Measurements from ENCODE around the gene TNRC6A.
"Not testable (repeated sequence)": the region's sequence is repeated elsewhere in the genome, so short reads cannot be mapped to it uniquely, and the experiment has no call there.

The TNRC6A gene

DNA sequence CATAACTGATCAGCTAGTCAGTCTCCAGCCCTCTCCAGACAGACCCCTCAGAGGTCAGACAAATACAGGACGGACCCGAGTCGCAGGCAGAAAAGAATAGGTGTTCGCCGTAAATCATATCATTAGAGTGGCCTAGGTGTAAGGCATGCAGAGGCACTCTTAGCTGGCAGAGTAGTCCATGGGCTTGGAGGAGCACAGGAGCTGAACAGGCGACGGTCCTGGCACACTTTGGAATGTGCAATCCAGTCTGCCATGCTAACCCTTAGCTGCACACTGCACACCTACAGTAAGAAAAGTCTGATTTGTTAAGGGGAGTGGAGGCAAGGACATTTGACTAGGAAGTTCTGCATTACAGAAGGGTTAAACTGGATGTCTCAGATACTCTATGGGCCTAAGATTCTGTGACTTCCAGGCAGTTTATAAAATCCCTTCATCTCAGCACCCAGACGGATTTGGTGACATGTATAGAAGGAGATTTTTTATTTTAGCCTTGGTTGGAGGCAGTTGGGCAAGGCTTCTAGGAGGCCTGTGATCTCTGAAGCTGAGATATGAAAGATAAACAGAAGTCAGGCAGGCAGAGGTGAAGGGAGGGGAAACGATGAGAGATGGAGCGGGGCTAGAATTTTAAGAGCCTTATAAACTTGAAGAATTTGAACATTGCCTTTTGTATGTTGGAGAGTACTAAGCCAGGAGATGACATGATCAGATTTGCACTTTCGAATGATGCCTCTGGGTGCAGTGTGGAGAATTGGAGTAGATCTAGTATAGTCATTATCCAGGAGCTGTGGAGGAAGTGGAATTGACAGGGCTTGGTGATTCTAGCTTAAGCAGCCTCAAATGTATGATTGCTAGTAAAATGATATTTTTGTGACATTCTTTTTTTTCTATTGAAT lies 81.7 kb downstream of the TNRC6A start:
- in situ Hi-C loops (cut with MboI; ENCODE audit: low sequenced_read_pairs): no loop called here

DNA sequence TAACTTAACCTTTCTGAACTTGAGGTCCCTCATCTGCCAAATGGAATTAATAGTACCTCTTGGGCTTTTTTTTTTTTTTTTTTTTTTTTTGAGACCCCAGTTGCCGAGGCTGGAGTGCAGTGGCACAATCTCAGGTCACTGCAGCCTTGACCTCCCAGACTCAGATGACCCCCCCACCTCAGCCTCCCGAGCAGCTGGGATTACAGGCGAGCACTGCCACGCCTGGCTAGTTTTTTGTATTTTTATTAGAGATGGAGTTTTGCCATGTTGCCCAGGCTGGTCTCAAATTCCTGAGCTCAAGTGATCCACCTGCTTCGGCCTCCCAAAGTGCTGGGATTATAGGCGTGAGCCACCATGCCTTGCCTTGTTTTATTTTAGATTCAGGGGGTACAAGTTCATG lies 83.4 kb downstream of the TNRC6A start:
- in situ Hi-C loops (cut with MboI; ENCODE audit: low sequenced_read_pairs): not testable (repeated sequence)

GRCh38 chr16:24815021-24815420 lies 85.6 kb downstream of the TNRC6A start:
- in situ Hi-C loops (cut with MboI; ENCODE audit: low sequenced_read_pairs): no loop called here

DNA sequence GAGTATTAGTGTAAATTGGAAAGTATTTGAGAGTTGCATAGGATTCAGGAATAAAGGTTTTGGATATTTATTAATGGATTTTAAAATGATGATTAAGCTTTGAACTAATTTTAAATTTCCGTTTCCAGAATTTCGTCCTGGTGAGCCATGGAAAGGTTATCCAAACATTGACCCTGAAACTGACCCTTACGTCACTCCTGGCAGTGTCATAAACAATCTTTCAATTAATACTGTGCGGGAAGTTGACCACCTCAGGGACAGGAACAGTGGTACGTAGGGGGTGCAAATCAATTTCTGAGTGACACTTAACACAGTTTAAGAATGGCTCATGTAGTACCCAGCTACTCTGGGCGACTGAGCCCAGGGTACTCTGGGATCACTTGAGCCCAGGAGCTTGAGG lies 87.2 kb downstream of the TNRC6A start:
- in situ Hi-C loops (cut with MboI; ENCODE audit: low sequenced_read_pairs): no loop called here

GRCh38 chr16:24819462-24820040 lies 90.1 kb downstream of the TNRC6A start:
- in situ Hi-C loops (cut with MboI; ENCODE audit: low sequenced_read_pairs): no loop called here

- in situ Hi-C loops (cut with MboI; ENCODE audit: low sequenced_read_pairs): no loop called here
Observed at GRCh38 chr16:24820522-24820921, 91.1 kb downstream of the TNRC6A start.

DNA sequence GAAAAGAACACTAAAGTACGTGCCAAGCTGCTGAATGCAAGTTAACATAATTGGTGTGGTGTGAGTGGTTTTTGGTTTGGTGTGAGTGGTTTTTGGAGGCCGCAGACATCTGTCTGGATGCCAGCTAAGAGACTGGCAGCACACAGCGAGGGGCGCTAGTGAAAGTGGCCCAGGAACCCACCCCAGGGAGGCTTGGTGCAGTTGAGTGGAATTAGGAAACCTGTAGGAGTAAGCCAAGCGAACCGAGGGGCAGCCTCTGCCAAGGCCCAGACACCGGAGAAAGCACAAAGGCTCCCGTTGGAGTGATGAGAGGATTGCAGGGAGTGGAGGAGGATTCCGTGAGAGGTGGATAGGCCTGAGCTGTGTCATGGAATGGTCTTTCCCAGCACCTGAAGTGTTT lies 91.7 kb downstream of the TNRC6A start:
- in situ Hi-C loops (cut with MboI; ENCODE audit: low sequenced_read_pairs): no loop called here

GRCh38 chr16:24822542-24822941 lies 93.1 kb downstream of the TNRC6A start:
- in situ Hi-C loops (cut with MboI; ENCODE audit: low sequenced_read_pairs): no loop called here

- in situ Hi-C loops (cut with MboI; ENCODE audit: low sequenced_read_pairs): no loop called here
Observed at GRCh38 chr16:24822974-24823373, 93.5 kb downstream of the TNRC6A start.

DNA sequence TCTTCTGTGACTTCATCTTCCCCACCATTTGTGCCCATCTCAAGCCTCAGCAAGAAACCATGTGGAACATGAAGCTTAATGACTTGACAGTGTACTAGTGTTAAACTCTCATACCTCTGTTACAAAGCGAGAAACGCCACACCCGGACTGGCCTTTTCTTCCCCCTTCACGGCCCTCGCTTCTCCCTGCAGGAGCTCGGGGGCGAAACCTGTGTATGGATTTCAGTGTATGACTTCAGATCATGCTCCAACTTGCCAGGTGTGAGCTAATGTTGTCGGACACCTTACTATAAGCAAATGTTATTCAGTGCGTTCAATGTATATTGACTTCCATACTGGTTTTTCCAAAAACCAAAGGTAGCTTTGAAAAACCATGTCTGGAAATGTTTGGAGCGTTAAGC lies 96.2 kb downstream of the TNRC6A start:
- in situ Hi-C loops (cut with MboI; ENCODE audit: low sequenced_read_pairs): no loop called here

DNA sequence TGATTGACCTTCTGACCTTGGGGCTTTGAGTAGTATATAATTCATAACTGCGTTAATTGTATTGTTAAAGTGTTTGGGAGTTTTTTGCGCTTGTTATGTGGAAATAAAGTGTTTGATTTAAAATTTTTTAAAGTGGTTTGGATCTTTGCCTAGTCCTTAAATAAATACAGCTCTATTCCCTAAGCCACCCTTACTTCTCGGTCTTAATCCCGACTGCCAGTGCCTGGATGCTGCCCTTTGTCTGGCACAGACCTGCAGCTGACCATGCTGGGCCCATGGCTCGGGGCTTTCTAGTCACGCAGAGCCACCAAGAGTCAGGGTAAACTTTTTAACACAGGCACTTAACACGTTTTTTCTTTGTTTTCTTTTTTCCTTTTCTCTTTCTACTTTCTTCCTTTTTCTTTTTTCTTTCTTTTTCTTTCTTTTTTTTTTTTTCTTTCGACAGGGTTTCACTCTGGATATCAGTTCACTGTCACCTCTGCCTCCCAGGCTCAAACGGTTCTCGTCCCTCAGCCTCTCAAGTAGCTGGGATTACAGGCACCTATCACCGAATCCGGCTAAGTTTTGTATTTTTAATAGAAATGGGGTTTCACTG lies 96.7 kb downstream of the TNRC6A start:
- in situ Hi-C loops (cut with MboI; ENCODE audit: low sequenced_read_pairs): no loop called here

DNA sequence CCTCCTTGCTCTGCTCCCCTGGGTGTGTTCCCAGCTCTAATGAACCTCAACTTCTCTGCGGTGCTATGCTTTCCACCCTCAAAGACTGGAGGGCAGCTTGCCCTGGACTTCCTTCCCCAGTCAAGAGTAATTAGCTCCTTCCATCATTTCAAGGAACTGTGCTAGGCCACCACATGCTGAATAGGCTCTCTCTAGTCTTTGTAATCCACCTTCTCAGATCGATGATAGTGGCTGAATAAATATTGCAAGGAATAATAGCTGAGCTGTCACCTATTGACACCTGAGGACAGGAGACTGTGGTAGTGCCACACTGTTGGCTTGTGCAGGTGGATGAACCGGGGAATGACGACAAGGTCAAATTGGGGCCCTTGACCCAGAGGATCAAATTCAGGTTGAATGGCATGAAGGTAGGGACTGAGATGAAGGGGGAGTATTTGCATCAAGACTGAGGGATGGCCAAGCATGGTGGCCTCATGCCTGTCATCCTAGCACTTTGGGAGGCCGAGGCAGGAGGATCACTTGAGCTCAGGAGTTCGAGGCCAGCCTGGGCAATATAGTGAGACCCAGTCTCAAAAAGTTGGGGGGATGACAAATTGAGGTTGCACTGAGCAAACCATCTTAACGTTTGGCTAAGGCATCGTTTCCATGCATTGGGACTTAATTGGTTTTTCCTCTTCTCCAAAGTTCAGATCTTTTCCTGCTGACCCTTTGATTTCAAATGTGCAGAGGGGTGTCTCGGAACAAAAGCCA lies 97.5 kb downstream of the TNRC6A start:
- in situ Hi-C loops (cut with MboI; ENCODE audit: low sequenced_read_pairs): no loop called here

DNA sequence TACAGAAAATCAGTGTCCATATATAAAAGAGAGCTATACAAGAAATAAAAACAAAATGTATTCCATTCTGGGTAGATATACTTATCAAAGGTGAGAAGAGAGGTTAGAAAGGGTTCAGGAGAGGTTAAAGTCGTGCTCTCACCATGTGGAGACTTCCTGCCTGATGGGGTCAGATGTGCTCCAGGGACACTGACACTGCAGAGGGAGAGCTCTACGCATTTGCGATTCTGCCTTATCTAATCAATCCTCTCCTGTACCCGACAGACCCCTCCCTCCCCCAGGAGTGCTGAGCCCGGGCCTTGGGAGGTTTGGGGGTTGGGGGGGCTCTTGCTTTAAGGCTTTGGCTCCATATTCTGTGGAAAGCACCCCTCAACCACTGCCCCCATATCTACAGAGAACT lies 99.7 kb downstream of the TNRC6A start:
- in situ Hi-C loops (cut with MboI; ENCODE audit: low sequenced_read_pairs): no loop called here

DNA sequence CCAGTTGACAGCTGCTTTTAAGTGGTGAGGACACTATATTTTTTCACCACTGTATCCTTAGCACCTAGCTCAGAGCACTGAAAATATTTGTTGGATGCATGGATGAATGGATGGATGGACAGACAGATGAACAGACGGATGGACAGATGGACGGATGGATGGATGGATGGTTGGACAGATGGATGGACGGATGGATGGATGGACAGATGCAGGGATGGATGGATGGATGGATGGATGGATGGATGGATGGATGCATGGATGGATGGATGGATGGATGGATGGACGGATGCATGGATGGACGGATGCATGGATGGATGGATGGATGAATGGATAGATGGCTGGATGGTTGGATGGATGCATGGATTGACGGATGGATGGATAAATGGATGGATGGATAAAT lies 103.9 kb downstream of the TNRC6A start:
- in situ Hi-C loops (cut with MboI; ENCODE audit: low sequenced_read_pairs): no loop called here

DNA sequence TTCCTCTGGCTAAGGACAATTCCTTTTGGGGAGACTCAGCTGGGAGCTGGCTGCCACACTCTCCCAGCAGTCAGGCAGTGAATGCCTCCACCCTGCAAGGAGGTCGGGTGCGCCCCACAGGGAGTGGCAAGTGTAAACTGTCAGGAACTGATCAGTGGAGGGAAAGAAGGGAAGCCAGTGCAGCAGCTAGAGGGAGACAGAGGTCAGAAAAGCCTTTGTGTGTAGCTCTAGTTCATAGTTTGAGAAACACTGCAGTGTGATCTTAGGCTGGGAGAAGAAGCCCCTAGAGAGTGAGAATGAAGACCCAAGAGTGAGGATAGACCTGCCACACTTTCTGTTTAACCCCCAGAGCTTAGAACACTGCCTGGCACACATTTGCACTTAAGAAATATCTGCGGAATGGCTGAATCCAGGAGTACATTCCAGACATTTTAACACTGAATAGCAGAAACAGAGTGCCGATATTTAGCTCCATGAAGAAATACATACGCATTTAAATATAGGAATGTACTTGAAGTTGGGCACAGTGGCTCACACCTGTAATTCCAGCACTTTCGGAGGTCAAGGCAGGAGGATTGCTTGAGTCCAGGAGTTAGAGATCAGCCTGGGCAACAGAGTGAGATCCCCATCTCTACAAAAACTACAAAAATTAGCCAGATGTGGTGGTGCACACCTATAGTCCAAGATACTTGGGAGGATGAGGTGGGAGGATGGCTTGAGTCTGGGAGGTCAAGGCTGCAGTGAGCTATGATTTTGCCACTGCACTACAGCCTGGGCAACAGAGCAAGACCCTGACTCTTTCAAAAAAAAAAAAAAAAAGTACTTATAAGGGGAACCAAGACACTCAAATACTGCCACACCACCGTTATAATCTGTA lies 105.2 kb downstream of the TNRC6A start:
- in situ Hi-C loops (cut with MboI; ENCODE audit: low sequenced_read_pairs): no loop called here

DNA sequence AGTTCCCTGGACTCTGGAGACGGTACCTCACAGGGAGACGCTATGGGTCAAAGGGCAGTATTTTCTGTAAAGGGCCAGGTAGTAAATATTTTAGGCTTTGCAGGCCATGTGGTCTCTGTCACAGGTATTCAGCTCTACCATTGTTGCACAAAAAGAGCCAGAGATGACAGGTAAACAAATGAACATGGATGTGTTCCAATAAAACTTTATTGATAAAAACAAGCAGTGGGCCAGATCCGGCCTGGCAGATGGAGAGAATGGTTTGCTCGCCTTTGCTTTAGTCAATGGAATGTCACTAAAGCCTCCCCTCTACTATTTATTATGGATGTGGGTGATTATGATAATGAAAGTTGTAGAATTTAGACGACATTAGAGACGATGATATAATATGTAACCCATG lies 107.4 kb downstream of the TNRC6A start:
- in situ Hi-C loops (cut with MboI; ENCODE audit: low sequenced_read_pairs): no loop called here

GRCh38 chr16:24837969-24838368 lies 108.5 kb downstream of the TNRC6A start:
- in situ Hi-C loops (cut with MboI; ENCODE audit: low sequenced_read_pairs): no loop called here

- in situ Hi-C loops (cut with MboI; ENCODE audit: low sequenced_read_pairs): no loop called here
Observed at GRCh38 chr16:24838554-24839266, 109.3 kb downstream of the TNRC6A start.

- in situ Hi-C loops (cut with MboI; ENCODE audit: low sequenced_read_pairs): no loop called here
Observed at GRCh38 chr16:24839347-24839972, 110.0 kb downstream of the TNRC6A start.
